DMS79 (cell line): Measurements from ENCODE around the gene STX1B.

ENCODE experiments used
- DNase-seq: peaks from one replicate; lab custom pipeline; 2025; lab: John Stamatoyannopoulos, UW

STX1B gene

GRCh38 chr16:30979170-30980022, 31.0 kb downstream of the STX1B start:
- no peak for DNase-seq

- DNase-seq, result no peak
These were observed 32.9 kb downstream of the STX1B start for GRCh38 chr16:30977502-30977901.

- no peak for DNase-seq
These were observed 34.0 kb downstream of the STX1B start for GRCh38 chr16:30976486-30976885.

DNA sequence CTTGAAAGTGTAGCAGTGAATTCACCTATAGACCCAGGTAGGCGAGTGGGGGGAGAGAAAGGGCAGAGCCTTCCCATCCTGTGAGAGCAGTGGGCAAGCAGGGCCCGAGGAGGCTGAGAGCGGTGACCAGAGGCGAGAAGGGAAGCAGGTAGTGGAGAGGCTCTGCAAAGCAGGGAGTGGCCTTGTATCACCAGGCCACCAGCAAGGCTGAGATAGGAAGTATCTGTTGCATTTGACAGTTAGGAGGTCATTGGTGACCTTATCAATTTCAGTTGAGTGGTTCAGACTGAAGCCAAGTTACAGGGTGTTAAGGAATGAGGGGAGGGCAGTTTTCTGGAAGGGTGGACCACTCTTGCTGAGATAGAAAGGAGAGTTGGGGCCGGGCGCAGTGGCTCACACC, 36.1 kb downstream of the STX1B start:
- DNase-seq, result no peak

GRCh38 chr16:30972872-30973271, 37.6 kb downstream of the STX1B start:
- DNase-seq, result no peak

DNA sequence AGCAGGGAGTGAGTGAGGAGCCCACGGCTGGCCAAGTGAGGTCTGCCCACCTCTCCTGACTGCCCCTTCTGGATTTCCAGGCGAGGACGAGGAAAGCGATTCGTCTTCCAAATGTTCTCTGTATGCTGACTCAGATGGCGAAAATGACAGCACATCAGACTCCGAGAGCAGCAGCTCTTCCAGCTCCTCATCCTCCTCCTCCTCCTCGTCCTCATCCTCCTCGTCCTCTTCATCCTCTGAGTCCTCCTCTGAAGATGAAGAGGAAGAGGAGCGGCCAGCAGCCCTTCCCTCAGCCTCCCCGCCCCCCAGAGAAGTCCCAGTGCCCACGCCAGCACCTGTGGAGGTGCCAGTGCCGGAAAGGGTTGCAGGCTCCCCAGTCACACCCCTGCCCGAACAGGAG, 39.1 kb downstream of the STX1B start:
- DNase-seq, result no peak

- DNase-seq, result no peak
These were observed 41.1 kb downstream of the STX1B start for GRCh38 chr16:30969246-30969842.

DNA sequence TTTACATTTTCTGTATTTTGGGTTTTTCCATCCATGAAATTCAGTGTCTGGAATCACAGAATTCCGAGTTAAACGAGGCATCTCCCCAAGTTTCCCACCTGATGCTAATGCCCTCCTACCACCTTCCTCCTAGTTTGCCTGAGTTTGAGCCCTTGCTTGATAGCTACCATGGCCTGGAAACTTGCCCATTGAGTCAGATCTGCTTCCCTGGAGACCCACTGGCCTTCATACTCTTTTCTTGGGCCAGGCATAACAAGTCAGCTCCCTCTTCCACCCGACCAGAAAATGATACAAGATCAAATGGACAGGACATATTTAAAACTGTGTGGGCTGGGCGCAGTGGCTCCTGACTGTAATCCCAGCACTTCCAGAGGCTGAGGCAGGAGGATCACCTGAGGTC, 42.6 kb downstream of the STX1B start:
- no peak for DNase-seq

- DNase-seq, result no peak
These were observed 44.3 kb downstream of the STX1B start for GRCh38 chr16:30966033-30966619.

DNA sequence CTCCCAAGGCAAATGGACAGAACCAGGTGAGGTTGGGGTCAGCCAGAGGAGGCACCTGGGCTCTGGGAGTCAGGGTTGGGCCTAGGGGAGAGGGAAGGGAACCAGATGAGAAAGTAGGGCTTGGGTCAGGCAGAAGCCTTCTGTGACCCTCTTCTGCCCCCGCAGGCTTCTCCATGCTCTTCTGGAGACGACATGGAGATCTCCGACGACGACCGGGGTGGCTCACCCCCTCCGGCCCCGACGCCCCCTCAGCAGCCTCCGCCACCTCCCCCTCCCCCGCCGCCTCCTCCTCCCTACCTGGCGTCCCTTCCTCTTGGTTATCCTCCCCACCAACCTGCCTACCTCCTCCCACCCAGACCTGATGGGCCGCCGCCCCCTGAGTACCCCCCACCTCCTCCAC, 45.0 kb downstream of the STX1B start:
- DNase-seq, result no peak

GRCh38 chr16:30964574-30965226, 45.7 kb downstream of the STX1B start:
- no peak for DNase-seq

- no peak for DNase-seq
These were observed 46.4 kb downstream of the STX1B start for GRCh38 chr16:30963925-30964511.

- no peak for DNase-seq
These were observed 49.1 kb downstream of the STX1B start for GRCh38 chr16:30961384-30961783.

DNA sequence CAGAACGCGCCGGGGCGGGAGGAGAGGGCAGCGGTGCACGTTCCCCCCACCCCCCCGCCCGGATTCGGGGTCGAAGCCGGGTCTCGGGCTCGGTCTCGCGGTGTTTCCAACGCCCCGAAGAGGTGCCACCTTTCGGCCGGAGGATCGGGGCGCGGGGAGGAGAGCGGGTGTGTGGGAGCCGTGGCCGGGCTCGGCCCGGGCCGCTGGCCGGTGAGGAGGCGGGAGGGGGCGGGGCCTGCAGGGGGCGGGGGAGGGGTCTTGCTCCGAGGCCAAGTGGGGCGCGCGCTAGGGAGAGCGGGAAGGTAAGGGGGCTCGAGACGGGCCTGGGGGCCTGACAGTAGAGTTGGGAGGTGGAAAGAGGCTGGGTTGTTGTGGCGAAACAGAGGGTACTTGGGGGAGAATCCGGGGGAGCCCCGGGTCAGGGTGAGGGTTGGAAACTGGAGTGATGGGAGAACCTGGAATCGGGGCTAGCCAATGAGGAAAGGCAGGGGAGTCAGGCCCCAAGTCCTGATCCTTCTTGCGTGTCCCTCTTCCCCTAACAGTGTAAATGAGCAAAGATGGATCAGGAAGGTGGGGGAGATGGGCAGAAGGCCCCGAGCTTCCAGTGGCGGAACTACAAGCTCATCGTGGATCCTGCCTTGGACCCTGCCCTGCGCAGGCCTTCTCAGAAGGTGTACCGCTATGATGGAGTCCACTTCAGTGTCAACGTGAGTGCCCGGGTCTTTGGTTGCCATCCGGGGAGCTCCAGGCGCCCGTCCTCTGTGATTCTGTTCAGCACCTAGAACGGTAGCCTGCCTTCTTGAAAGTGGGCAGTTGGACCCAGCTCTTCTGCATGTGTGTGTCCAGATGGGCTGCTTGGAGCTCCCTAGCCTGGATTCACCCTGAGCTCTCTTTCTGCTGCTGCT, 52.0 kb downstream of the STX1B start:
- no peak for DNase-seq

DNA sequence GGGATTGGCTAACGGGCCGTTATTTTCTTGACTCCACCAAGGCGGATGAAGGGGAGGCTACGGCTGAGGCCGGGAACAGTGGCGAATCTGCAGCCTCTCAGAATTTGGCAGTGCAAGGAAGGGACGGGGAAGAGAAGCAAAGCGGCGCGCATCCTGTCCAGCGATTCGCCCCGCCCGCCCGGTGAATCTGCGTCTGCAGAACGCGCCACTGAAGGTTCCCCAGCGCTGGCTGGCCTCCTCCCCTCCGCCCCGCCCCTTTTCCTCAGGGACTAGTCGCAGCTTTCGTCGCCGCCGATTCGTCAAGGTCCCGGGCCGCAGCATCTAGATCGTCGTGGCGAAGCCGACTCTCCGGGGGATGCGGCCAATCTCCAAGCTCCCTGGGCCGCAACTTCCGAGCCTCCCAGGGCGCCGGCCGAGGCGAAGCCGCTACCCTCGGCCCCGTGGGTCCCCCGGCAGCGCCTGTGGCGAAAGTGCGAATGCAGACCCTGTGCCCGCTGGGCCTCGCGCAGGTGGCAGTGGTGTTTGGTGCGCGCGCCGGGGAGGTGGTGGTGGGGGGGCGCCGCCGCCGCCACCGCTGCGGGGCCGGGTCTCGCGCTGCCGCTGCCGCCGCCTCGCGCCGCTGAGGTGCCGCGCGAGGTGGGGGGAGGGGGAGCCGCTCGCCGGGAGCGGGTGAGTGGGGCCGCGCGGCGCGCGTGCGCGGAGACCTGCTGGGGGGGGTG, 52.8 kb downstream of the STX1B start, which contains the start of gene SETD1A:
Gene SETD1A, plus strand, starts transcription at position 299 of the 719 bp plus-strand sequence. CDS start 978 bp downstream, outside the sequence.
- DNase-seq, result peak; percentile 84

GRCh38 chr16:30956601-30957455, 53.6 kb downstream of the STX1B start:
- peak; percentile 52 for DNase-seq

GRCh38 chr16:30954993-30955392, 55.4 kb downstream of the STX1B start:
- DNase-seq, result no peak

DNA sequence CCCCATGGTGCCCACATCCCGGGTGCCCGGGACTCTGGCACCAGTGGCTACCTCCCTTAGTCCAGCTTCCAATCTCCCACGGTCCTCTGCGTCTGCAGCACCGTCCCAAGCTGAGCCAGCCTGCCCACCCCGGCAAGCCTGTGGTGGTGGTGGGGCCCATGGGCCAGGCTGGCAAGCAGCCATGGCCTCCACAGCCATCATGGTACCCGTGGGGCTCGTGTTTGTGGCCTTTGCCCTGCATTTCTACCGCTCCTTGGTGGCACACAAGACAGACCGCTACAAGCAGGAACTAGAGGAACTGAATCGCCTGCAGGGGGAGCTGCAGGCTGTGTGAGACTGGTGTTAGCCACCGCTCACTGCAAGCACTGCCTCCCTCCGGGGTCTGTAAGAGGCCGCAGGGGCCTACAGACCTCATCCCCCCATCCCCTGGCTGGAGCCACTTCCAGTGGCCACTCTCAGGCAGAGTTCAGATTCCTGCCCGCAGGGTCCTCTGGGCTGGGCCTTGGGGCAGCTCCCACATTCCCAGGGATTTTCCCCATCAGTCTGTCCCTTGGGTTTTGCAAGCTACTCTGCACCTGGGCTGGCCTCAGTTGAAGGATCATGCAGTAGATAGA, 56.8 kb downstream of the STX1B start:
- DNase-seq, result no peak

- DNase-seq, result no peak
These were observed 57.3 kb downstream of the STX1B start for GRCh38 chr16:30953111-30953510.
